Left ventricle myocardium inferior (tissue), 1 donor: ENCODE measurements around the gene TIGD6. TPM values are rescaled to one million over a fixed set of nuclear protein-coding genes. Genes with fewer than 3 reads are reported as not detected.
"Not testable (repeated sequence)": the region's sequence is repeated elsewhere in the genome, so short reads cannot be mapped to it uniquely, and the experiment has no call there.

Experiments used
- DNase-seq: peaks from one replicate; pipeline ENCODE4 v3.0.0-alpha.2; 2020
- H3K27ac ChIP-seq: fragments of 200-600 bp; replicated peaks from 2 replicates; pipeline ENCODE4 v1.8.0; 2021
- H3K27me3 ChIP-seq: fragments of 200-600 bp; 2 replicates; pipeline ENCODE4 v1.8.0; 2021; ENCODE audit warnings: low read depth
- H3K36me3 ChIP-seq: fragments of 200-600 bp; 2 replicates; pipeline ENCODE4 v1.8.0; 2021
- H3K4me1 ChIP-seq: fragments of 200-600 bp; 2 replicates; pipeline ENCODE4 v1.8.0; 2021
- H3K4me3 ChIP-seq: fragments of 200-600 bp; 2 replicates; pipeline ENCODE4 v1.8.0; 2021; ENCODE audit warnings: mild to moderate bottlenecking, moderate library complexity
- H3K9me3 ChIP-seq: fragments of 200-600 bp; replicated peaks from 2 replicates; pipeline ENCODE4 v1.8.0; 2021
- CTCF ChIP-seq: fragments of 200-600 bp; IDR thresholded peaks from 2 replicates; pipeline ENCODE4 v1.8.0; 2021; ENCODE audit warnings: antibody characterized with exemption, mild to moderate bottlenecking, borderline replicate concordance
- intact Hi-C: fragments of 100-400 bp; cut with micrococcal nuclease; formaldehyde crosslinking; loops from one replicate; pipeline ENCODE4 v1.11.0; 2022
- total RNA-seq: library from RNA; stranded (reverse); fragmentation: NEBNext Ultra II Directional; extraction: Animal tissue kit (Norgen Biotek cat#: 25700); gene quantifications from one replicate; pipeline ENCODE4 v1.2.1, GENCODE V29; 2021
- donor health status: DM: no; HTN: yes; CAD: no; lungs with severe emphysema.

TIGD6 gene
- total RNA-seq, 1 donor from 2014 or later: 2.8 TPM

- H3K4me1 ChIP-seq: no peaks in the 10 kb centered on the region
- H3K27ac ChIP-seq: no peak overlapping the region
- DNase-seq: no peak
- H3K36me3 ChIP-seq: no peaks in the 10 kb centered on the region
- H3K4me3 ChIP-seq: no peak overlapping the region
- no peak for TF ChIP-seq CTCF
- intact Hi-C loops: no loop called here
- no peaks in the 10 kb centered on the region for H3K27me3 ChIP-seq
- no peaks in the 10 kb centered on the region for H3K9me3 ChIP-seq
Observed at GRCh38 chr5:149946118-149946517, 54.3 kb downstream of the TIGD6 start.

GRCh38 chr5:149944666-149945065 lies 55.8 kb downstream of the TIGD6 start, which contains the start of gene PDE6A:
PDE6A (minus strand) TSS chr5:149944793; CDS start chr5:149944673, 120 bp downstream.
- intact Hi-C loops: no loop called here
- DNase-seq: no peak
- TF ChIP-seq CTCF: no peak

GRCh38 chr5:149943177-149943949 lies 57.1 kb downstream of the TIGD6 start:
- DNase-seq, intact Hi-C loops, H3K36me3 ChIP-seq, H3K27me3 ChIP-seq, H3K27ac ChIP-seq, H3K4me3 ChIP-seq, H3K9me3 ChIP-seq: not testable (repeated sequence)
- peaks cover 20% of the 10 kb centered on the region for H3K4me1 ChIP-seq

More at GRCh38 chr5:149944666-149945065, 55.8 kb downstream of the TIGD6 start, which contains the start of gene PDE6A:
- Histone ChIP-seq H3K4me3 (no peak within 1 kb of the TSS), H3K9me3 (no peaks in the 10 kb centered on the region), H3K27ac (no peak within 1 kb of the TSS), H3K36me3 (no peaks in the 10 kb centered on the region), H3K27me3 (no peaks in the 10 kb centered on the region), H3K4me1 (peaks cover 7% of the 10 kb centered on the region)

Other genes with a start within 250 kb of the TIGD6 start
- gene PDE6A, start 55.9 kb downstream of the TIGD6 start, total RNA-seq: 0.22 TPM
- gene SLC26A2, start 39.9 kb downstream of the TIGD6 start, total RNA-seq: 4.1 TPM
- gene HMGXB3, start 85 bp upstream of the TIGD6 start, total RNA-seq: 14.7 TPM
- 15.5 TPM for gene CSF1R, start 85.9 kb upstream of the TIGD6 start, total RNA-seq
- gene PDGFRB, start 155.2 kb upstream of the TIGD6 start, total RNA-seq: 39.7 TPM
- not detected for gene CDX1, start 166.1 kb upstream of the TIGD6 start, total RNA-seq
- not detected for gene SLC6A7, start 189.4 kb upstream of the TIGD6 start, total RNA-seq